Activated naive CD4-positive, alpha-beta T cell treated with anti-CD3 and anti-CD28 coated beads, Interleukin-2, amount 10 ng/mL, durations not matched to agents 7 days and 5 days (primary cell): ENCODE results near the gene CIAO2B.
A peak's percentile ranks its signal among the peaks of the same experiment; 100 is the strongest.
"Not testable (repeated sequence)": the region's sequence is repeated elsewhere in the genome, so short reads cannot be mapped to it uniquely, and the experiment has no call there.

Experiments used
- CTCF ChIA-PET: fragments of 350-600 bp; sonication (Branson Sonifier 250); formaldehyde crosslinking; loops from one replicate; lab custom pipeline; 2021; ENCODE audit warnings: antibody characterized with exemption; lab: Charles Lee
- DNase-seq: peaks from one replicate; pipeline ENCODE4 v3.0.0-alpha.2; 2020
- H3K27ac Mint-ChIP-seq: one replicate; pipeline ENCODE4 v1.8.0; 2021; ENCODE audit warnings: mild to moderate bottlenecking, moderate library complexity, mixed read lengths
- H3K27me3 Mint-ChIP-seq: one replicate; pipeline ENCODE4 v1.8.0; 2021; ENCODE audit warnings: mild to moderate bottlenecking, mixed read lengths
- H3K36me3 Mint-ChIP-seq: one replicate; pipeline ENCODE4 v1.8.0; 2021; ENCODE audit warnings: mixed read lengths
- H3K4me1 Mint-ChIP-seq: one replicate; pipeline ENCODE4 v1.8.0; 2021; ENCODE audit warnings: mixed read lengths
- H3K4me3 Mint-ChIP-seq: one replicate; pipeline ENCODE4 v1.8.0; 2021; ENCODE audit warnings: mild to moderate bottlenecking, moderate library complexity, mixed read lengths
- H3K9me3 Mint-ChIP-seq: one replicate; pipeline ENCODE4 v1.8.0; 2021; ENCODE audit warnings: mixed read lengths

Gene CIAO2B

DNA sequence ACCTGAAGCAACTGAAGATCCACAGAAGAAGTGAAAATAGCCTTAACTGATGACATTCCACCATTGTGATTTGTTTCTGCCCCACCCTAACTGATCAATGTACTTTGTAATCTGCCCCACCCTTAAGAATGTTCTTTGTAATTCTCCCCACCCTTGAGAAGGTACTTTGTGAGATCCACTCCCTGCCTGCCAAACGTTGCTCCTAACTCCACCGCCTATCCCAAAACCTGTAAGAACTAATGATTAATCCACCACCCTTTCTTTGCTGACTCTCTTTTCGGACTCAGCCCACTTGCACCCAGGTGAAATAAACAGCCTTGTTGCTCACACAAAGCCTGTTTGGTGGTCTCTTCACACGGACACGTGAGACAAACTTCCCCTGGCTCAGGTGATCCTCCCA lies 37.5 kb downstream of the CIAO2B start:
- H3K27ac Mint-ChIP-seq, DNase-seq, H3K36me3 Mint-ChIP-seq, H3K4me3 Mint-ChIP-seq, H3K9me3 Mint-ChIP-seq: not testable (repeated sequence)
- CTCF ChIA-PET = interaction anchor here (1.0 to 10.5 kb wide), 9 partner anchors 9 to 289 kb away, joined by 3 to 135 read pairs (median 9); partner anchors contain the start of genes CDH16 and RRAD
- H3K27me3 Mint-ChIP-seq = peaks cover 19% of the 10 kb centered on the region
- peaks cover 15% of the 10 kb centered on the region for H3K4me1 Mint-ChIP-seq

DNA sequence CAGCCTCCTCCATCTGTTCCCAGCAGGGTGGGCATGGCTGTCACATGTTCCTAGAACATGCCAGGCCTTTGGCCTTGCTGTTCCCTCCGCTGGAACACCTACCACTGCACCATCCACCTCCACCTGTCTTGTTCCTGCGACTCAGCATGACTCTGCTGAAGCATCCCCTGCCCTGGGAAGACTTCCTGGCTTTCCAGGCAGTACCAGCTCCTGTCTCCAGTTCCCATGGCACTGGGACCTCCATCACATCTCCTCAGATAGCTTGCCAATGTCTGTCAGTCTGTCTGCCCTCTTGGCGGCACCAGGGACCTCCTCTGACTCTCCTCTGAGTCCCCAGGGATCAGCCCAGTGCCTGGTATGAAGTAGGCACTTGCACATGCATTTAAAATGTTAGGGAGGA lies 38.2 kb downstream of the CIAO2B start:
- no peak overlapping the region for H3K4me3 Mint-ChIP-seq
- H3K27me3 Mint-ChIP-seq = peaks cover 15% of the 10 kb centered on the region
- H3K9me3 Mint-ChIP-seq = no peaks in the 10 kb centered on the region
- CTCF ChIA-PET = interaction anchor here (0.8 to 10.5 kb wide), 20 partner anchors 8 to 531 kb away, joined by 3 to 135 read pairs (median 7); partner anchors contain the start of genes CDH16, PDP2 and RRAD
- peaks cover 18% of the 10 kb centered on the region for H3K4me1 Mint-ChIP-seq
- no peak for DNase-seq
- no peak overlapping the region for H3K27ac Mint-ChIP-seq
- peaks cover 8% of the 10 kb centered on the region for H3K36me3 Mint-ChIP-seq

DNA sequence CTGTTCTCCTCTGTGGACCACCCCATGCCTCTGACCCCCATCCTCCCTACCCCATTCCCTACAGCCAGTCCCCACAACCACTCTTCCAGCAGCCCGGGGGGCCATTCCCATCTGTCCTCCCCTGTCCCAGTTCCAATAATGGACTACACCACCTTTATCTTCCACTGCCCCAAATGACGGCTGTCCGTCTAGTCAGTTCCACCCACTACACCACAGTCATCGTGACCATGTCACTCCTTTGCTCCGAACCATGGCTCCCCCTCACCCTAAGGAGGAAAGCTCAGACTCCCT lies 38.6 kb downstream of the CIAO2B start:
- Mint-ChIP-seq H3K4me1 (peaks cover 18% of the 10 kb centered on the region), H3K27me3 (peaks cover 11% of the 10 kb centered on the region), H3K4me3 (no peak overlapping the region), H3K27ac (no peak overlapping the region), H3K9me3 (no peaks in the 10 kb centered on the region), H3K36me3 (peaks cover 9% of the 10 kb centered on the region)
- CTCF ChIA-PET = interaction anchor here (0.7 to 10.5 kb wide), 27 partner anchors 8 to 532 kb away, joined by 3 to 135 read pairs (median 6); partner anchors contain the start of genes CDH16, CIAO2B, PDP2 and RRAD
- DNase-seq = no peak

DNA sequence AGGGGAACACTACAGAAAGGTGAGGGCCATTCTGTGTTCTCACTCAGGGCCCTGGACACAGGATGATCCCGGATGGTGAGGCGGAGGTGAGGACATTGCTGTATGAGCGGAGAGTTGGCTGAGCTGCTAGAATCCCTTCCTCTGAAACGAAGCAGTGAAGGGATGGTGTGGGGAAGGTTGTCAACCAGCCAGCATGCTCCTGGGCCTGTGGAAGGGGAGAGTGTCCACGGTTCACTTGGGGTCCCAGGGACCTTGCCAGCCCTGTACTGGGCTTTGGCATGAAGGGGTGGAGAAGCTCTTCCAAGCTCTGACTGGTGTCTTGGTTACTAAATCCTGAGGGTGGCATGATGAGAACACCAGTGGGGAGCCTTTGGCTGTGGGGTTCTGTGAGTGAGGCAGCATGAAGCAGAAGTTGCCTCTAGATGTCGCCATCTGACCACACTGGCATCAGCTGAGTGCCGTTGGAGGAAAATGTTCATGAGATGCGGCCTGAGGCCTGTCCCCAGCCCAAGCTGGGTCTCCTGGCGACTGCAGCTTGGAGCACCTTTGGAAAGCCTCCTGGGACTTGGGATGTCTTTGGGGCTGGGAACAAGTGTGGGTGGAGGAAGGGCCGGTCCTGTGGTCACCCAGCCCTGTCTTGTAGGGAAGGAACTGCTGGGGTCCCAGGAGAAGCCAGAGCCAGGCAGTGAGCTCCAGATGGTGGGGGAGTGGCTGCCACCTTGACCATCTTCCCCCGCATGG lies 39.1 kb downstream of the CIAO2B start:
- Mint-ChIP-seq H3K4me1 (peaks cover 18% of the 10 kb centered on the region), H3K36me3 (peaks cover 9% of the 10 kb centered on the region), H3K4me3 (no peak overlapping the region), H3K27ac (no peak overlapping the region), H3K27me3 (peaks cover 6% of the 10 kb centered on the region), H3K9me3 (no peaks in the 10 kb centered on the region)
- CTCF ChIA-PET = interaction anchor here (0.7 to 10.5 kb wide), 28 partner anchors 8 to 532 kb away, joined by 3 to 135 read pairs (median 6); partner anchors contain the start of genes CDH16, CIAO2B, PDP2 and RRAD
- peak; percentile 82 for DNase-seq

DNA sequence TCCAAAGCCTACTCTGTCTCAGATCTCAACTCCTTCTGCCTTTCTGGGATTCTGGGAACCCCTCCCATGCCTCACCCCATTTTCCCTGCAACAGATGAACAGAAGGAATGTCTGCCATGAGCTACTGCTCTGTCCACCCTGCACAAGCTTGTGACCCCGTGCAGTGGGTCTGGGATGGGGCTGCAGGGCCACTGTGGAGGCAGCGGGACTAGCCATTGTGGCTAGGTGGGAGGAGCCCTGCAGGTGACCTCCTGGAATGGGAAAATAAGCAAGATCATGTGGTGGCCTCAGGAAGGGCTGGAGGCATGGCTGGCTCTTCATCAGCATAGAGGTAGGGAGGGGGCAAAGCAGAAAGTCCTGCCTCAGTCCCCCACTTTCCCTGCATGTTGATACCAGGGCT lies 40.1 kb downstream of the CIAO2B start:
- DNase-seq = no peak
- CTCF ChIA-PET = interaction anchor here (1.1 to 10.5 kb wide), 12 partner anchors 8 to 66 kb away, joined by 3 to 135 read pairs (median 12); partner anchors contain the start of genes CDH16, CIAO2B, PDP2 and RRAD
- no peak overlapping the region for H3K27ac Mint-ChIP-seq
- no peaks in the 10 kb centered on the region for H3K9me3 Mint-ChIP-seq
- H3K4me1 Mint-ChIP-seq = peaks cover 18% of the 10 kb centered on the region
- peaks cover 9% of the 10 kb centered on the region for H3K36me3 Mint-ChIP-seq
- no peaks in the 10 kb centered on the region for H3K27me3 Mint-ChIP-seq
- H3K4me3 Mint-ChIP-seq = no peak overlapping the region

DNA sequence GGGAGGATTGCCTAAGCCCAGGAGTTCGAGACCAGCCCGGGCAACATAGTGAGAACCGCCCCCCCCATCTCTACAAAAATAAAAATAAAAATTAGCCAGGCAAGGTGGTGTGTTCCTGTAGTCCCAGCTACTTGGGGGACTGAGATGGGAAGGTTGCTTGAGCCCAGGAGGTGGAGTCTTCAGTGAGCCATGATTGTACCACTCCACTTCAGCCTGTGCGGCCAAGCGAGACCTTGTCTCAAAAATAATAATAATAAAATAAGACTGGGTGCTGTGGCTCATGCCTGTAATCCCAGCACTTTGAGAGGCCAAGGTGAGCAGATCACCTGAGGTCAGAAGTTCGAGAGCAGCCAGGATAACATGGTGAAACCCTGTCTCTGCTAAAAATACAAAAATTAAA lies 42.4 kb downstream of the CIAO2B start:
- H3K9me3 Mint-ChIP-seq = no peaks in the 10 kb centered on the region
- no peak overlapping the region for H3K27ac Mint-ChIP-seq
- H3K36me3 Mint-ChIP-seq = peaks cover 23% of the 10 kb centered on the region

GRCh38 chr16:66891360-66891759 lies 42.8 kb downstream of the CIAO2B start:
- Mint-ChIP-seq H3K9me3 (no peaks in the 10 kb centered on the region), H3K27ac (peak overlapping the region; percentile 14), H3K4me3 (no peak overlapping the region), H3K27me3 (no peaks in the 10 kb centered on the region), H3K36me3 (peaks cover 26% of the 10 kb centered on the region), H3K4me1 (peaks cover 32% of the 10 kb centered on the region)
- DNase-seq = no peak
- CTCF ChIA-PET = interaction anchor here (3.0 to 4.5 kb wide), 2 partner anchors 11 to 23 kb away, joined by 10 to 19 read pairs; partner anchors contain the start of gene PDP2

More for the DNA sequence above, 42.4 kb downstream of the CIAO2B start:
- DNase-seq = no peak
- Mint-ChIP-seq H3K27me3 (no peaks in the 10 kb centered on the region), H3K4me3 (no peak overlapping the region), H3K4me1 (peaks cover 29% of the 10 kb centered on the region)
- CTCF ChIA-PET = interaction anchor here (0.8 to 10.5 kb wide), 8 partner anchors 10 to 34 kb away, joined by 3 to 135 read pairs (median 8); partner anchors contain the start of genes CDH16, PDP2 and RRAD

- Mint-ChIP-seq H3K4me3 (no peak overlapping the region), H3K9me3 (no peaks in the 10 kb centered on the region), H3K27ac (no peak overlapping the region), H3K4me1 (peaks cover 33% of the 10 kb centered on the region), H3K27me3 (no peaks in the 10 kb centered on the region), H3K36me3 (peaks cover 28% of the 10 kb centered on the region)
- CTCF ChIA-PET = interaction anchor here (0.8 to 4.5 kb wide), 4 partner anchors 10 to 60 kb away, joined by 3 to 19 read pairs (median 6); partner anchors contain the start of genes CDH16, NAE1 and PDP2
- DNase-seq = no peak
These were observed 43.4 kb downstream of the CIAO2B start for GRCh38 chr16:66890799-66891198.

- Mint-ChIP-seq H3K36me3 (peaks cover 37% of the 10 kb centered on the region), H3K9me3 (no peaks in the 10 kb centered on the region)
- CTCF ChIA-PET = interaction anchor here (1.2 to 3.0 kb wide), 2 partner anchors 9 to 17 kb away, joined by 3 to 10 read pairs; partner anchors contain the start of gene PDP2
These were observed 44.6 kb downstream of the CIAO2B start for GRCh38 chr16:66889622-66890021.

GRCh38 chr16:66888647-66889615 lies 45.3 kb downstream of the CIAO2B start:
- Mint-ChIP-seq H3K4me1 (peaks cover 32% of the 10 kb centered on the region), H3K9me3 (no peaks in the 10 kb centered on the region), H3K36me3 (peaks cover 41% of the 10 kb centered on the region), H3K27me3 (no peaks in the 10 kb centered on the region), H3K27ac (no peak overlapping the region), H3K4me3 (no peak overlapping the region)
- CTCF ChIA-PET = interaction anchor here (1.2 to 3.0 kb wide), 3 partner anchors 8 to 21 kb away, joined by 3 to 10 read pairs (median 3); partner anchors contain the start of gene PDP2
- no peak for DNase-seq

More at GRCh38 chr16:66889622-66890021, 44.6 kb downstream of the CIAO2B start:
- Mint-ChIP-seq H3K4me1 (peaks cover 33% of the 10 kb centered on the region), H3K4me3 (no peak overlapping the region), H3K27me3 (no peaks in the 10 kb centered on the region), H3K27ac (no peak overlapping the region)
- DNase-seq = no peak

- Mint-ChIP-seq H3K9me3 (no peaks in the 10 kb centered on the region), H3K27me3 (no peaks in the 10 kb centered on the region), H3K4me3 (no peak overlapping the region), H3K4me1 (peaks cover 26% of the 10 kb centered on the region), H3K27ac (no peak overlapping the region), H3K36me3 (peaks cover 38% of the 10 kb centered on the region)
- CTCF ChIA-PET = interaction anchor here (1.5 to 2.2 kb wide), 2 partner anchors 8 to 19 kb away, joined by 3 to 12 read pairs; no protein-coding TSS in a partner anchor
- no peak for DNase-seq
These were observed 47.3 kb downstream of the CIAO2B start for GRCh38 chr16:66886914-66887313.

GRCh38 chr16:66886321-66886720 lies 47.9 kb downstream of the CIAO2B start:
- H3K9me3 Mint-ChIP-seq = no peaks in the 10 kb centered on the region
- H3K36me3 Mint-ChIP-seq = peaks cover 36% of the 10 kb centered on the region
- H3K27me3 Mint-ChIP-seq = no peaks in the 10 kb centered on the region
- DNase-seq = no peak
- no peak overlapping the region for H3K27ac Mint-ChIP-seq
- H3K4me3 Mint-ChIP-seq = no peak overlapping the region
- CTCF ChIA-PET = interaction anchor here (1.5 to 2.2 kb wide), 2 partner anchors 9 to 19 kb away, joined by 3 to 12 read pairs; no protein-coding TSS in a partner anchor
- peaks cover 29% of the 10 kb centered on the region for H3K4me1 Mint-ChIP-seq

GRCh38 chr16:66885491-66885890 lies 48.7 kb downstream of the CIAO2B start:
- no peak overlapping the region for H3K4me3 Mint-ChIP-seq
- H3K9me3 Mint-ChIP-seq = no peaks in the 10 kb centered on the region
- H3K36me3 Mint-ChIP-seq = peaks cover 32% of the 10 kb centered on the region

More at GRCh38 chr16:66885491-66885890, 48.7 kb downstream of the CIAO2B start:
- H3K27ac Mint-ChIP-seq = no peak overlapping the region
- no peak for DNase-seq
- H3K27me3 Mint-ChIP-seq = peaks cover under 1% of the 10 kb centered on the region
- CTCF ChIA-PET = interaction anchor here (1.5 to 2.2 kb wide), 2 partner anchors 9 to 18 kb away, joined by 3 to 12 read pairs; no protein-coding TSS in a partner anchor
- H3K4me1 Mint-ChIP-seq = peaks cover 30% of the 10 kb centered on the region
